ENCODE measurements around the gene PKN1.
"Not testable (repeated sequence)": the region's sequence is repeated elsewhere in the genome, so short reads cannot be mapped to it uniquely, and the experiment has no call there.

Gene PKN1

DNA sequence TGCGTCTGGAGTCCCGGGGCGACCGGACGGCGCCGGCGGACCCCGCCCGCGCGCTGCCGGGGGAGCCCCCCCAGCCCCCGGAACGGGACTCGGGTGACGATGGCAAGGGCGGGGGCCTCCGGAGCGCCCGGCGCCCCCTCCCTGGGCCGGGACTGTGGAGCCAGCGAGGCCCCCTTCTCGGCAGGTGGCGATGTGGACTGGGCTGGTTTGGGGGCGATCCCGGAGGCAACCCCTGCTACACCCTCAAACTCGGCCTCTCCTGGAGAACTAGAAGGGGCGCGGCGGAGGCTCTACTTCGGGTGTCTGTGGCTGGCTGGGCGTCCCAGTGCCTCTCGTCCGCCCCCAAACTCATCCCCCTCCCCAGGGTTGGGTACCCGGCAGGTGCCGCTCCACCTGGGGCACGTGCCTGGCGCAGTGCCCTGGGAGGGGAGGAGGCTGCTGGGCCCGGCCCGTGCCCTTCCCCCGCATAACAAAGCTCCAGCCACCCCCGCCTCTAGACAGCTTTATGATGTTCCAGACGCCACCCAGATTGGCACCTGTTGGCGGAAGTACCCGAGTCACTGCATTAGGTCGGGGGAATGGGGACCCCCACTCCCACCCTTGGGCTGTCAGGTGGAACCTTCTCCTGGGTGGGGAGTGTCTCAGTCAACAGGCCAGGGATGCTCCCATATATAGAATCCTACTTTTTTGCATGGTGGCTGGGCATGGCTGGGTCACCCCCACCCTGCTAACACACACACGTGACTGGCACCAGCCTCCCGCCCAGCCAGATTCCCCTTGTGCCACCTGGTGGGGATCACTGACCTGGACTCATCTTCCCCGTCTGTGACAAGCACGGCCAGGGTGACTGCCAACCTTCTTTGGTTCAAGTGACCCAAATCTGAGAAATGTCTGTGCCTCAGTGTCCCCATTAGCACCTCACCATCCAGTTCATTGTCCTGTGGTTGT is 722 bp downstream of the PKN1 start:
- DNase-seq, result peak in 1 of 2 donors; percentile 34

DNA sequence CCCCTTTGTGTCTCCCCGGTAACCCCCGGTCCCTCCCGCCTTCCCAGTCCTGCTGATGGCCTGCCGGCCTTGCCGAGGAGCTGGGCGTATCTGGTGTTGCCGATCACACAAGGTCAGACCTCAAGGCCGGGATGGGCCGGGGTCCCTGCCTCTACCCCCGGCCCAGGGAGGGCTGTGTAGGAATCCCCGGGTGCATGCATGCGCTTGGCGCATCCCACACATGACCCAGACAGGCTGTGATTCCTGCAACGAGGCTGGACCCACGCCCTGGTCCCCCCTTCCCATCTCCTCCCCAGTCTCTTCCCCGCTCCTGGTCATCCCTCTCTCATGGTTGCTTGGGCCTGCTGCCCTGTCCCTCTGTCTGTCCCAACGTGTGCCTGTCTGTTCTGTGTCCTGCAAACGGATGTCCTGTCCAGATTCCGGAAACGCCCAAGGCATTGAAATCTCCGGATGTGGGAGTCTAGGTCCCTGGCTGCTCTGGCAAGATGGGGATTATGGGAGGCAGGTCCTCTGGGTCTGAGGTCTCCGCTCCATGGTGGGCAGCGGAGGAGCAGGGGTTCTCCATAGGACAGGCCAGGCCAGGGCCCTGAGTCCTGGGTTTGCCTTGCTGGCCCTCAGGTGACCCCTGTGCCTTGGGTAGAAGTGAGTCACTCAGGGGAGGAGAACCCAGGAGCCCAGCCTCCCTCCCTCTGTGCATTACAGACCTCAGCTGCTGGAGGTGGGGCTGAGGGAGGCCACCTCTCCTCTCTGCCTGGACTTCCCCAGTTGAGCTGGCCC is 1.6 kb downstream of the PKN1 start:
- no peak for DNase-seq

DNA sequence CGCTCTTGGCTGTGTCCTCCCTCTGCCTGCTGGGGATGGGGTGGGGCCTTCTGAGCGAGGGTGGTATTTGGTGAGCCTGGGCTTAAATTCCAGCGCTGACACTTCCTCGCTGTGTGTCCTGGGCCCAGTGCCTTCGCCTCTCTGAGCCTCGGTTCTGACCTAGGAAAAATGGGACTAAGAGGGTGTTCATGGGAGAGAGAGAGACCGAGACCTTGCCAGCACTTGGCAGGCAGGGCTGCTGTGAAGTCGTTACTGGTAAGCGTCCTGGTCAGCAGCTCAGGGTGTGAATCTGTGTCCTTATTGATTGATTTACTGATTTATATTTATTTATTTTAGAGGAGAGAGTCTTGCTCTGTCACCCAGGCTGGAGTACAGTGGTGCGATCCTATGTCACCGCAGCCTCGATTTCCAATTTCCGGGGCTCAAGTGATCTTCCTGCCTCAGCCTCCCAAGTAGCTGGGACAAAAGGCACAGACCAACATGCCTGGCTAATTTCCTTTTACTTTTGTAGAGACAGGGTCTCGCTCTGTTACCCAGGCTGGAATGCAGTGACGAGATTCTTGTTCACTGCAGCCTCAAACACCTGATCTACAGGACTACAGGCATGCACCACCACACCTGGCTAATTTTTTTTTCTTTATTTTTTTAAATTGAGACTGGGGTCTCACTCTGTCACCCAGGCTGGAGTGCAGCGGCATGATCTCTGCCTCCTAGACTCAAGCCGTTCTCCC is 2.4 kb downstream of the PKN1 start:
- DNase-seq, result no peak

DNA sequence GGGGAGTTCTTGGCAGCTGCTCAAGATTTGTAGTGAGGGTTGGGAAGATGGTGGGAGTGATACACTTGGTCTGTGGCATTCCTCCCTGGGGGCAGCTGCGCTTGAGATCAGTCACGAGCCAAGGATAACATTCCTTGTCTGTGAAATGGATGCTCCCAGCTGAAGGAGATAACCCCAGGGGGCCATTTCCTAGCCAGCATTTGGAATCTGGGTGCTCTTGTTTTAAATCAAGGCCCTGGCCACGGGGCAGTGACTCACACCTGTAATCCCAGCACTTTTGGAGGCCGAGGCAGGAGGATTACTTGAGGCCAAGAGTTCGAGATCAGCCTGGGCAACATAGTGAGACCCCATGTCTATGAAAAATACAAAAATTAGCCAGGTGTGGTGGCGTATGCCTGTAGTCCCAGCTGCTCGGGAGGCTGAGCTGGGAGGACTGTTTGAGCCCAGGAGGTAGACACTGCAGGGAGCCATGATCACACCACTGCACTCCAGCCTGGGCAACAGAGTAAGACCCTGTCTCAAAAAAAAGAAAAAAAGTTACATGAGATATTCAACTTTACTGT is 4.6 kb downstream of the PKN1 start:
- DNase-seq, result no peak

DNA sequence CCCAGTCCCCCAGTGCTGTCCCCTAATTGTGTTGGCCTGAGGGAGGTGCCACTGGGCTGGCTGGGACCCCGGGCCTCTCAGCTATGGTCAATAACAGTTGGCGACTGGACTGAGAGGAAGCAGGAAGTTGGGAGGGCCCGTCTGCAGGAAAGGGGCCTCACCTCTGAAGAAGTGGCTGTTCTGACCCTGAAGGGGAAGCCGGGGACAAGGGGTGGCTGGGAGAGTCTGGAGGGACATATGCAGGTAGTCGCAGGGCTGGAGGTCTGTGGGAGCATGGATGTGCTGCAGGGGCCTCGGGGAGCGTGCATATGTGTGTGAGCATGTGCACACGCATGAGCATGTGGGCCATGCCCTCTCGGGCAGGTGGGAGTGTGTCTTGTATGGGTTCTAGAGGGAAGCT is 5.9 kb downstream of the PKN1 start:
- no peak for DNase-seq

DNA sequence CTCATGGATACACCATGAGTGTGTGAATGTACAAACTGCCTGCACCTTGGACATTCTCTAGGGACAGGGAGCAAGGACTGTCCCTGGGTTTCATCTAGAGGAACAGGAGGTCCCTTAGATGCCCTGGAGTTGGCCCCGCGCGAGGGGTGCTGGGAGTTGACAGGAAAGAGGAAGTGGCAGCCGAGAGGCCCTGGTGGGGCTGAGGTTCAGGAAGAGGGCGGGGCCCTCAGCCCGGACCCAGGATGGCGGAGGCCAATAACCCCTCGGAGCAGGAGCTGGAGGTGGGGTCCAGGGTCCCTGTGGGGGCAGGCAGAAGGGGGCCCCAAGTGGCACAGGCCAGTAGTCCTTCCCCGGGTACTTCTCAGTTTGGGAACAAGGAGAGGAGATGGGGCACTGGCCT is 6.9 kb downstream of the PKN1 start:
- DNase-seq, result peak; percentile 67 to 78

DNA sequence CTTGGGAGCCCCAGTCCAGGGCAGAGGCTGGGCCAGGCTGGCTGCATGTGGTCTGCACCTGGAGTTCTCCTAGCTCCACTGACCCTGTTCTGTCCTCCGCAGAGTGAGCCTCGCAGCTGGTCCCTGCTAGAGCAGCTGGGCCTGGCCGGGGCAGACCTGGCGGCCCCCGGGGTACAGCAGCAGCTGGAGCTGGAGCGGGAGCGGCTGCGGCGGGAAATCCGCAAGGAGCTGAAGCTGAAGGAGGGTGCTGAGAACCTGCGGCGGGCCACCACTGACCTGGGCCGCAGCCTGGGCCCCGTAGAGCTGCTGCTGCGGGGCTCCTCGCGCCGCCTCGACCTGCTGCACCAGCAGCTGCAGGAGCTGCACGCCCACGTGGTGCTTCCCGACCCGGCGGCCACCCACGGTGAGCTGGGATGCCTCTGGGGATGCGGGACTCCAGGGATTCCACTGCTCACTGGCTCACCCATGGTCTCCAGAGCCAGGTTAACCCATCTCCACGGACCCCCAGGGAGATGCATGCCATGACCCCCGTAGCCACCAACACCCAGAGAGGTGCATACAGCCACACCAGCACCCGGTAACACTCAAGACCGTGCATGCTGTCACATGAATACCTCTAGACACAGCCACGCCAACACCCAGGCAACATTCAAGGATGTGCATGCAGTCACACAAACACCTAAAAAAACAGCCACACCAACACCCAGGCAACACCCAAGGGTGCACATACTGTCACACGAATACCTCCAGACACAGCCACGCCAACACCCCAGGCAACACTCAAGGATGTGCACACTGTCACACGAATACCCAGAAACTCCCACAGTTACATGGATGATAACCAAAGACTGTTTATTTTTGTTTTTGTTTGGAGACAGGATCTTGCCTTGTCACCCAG is 8.2 kb downstream of the PKN1 start:
- no peak for DNase-seq

DNA sequence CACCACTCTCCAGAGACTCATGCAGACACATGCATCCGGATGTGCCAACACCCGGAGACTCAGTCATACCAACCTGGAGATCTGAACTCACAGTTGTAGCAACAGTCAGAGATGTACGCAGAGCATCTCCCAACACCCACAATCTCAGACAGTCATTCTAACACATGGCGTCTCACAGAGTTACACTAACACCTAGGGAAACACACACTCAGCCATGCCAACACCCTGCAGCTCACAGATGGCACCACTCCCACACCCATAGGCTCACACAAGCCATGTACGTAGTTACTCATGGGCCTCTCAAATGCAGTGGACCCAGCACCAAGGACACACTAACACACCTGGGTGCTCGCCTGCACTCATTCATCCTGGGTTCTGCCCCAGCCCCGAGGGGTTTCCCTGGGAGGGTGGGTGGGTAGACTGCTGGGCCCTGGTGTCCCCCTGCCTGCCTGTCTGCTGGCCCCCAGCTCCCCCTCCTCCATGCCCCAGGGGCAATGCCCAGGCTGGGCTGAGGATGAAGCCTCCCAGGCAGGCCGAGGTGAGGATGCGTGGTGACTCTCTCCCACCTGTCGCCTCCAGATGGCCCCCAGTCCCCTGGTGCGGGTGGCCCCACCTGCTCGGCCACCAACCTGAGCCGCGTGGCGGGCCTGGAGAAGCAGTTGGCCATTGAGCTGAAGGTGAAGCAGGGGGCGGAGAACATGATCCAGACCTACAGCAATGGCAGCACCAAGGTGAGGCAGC is 10.0 kb downstream of the PKN1 start:
- no peak for DNase-seq

DNA sequence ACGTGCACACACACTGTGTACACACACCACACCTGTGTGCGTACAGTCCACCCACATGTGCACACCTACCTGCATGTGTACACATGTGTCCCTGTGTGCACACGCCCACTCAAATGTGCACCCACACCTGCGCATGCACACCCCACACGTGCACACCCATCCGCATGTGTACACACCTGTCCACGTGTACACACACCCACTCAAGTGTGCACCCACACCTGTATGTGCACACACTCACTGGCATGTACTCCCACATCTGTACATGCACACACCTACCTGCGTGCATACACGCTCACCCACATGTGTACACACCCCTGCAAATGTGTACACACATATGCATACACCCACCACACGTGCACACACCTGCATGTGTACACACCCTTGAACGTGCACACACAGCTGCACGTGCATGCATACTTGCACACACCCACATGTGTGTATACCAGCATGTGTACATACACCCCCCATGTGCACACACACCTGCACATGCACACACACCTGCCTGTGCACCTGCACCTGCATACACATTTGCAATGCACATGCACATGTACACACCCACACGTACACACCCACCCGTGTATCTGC is 10.6 kb downstream of the PKN1 start:
- no peak for DNase-seq

DNA sequence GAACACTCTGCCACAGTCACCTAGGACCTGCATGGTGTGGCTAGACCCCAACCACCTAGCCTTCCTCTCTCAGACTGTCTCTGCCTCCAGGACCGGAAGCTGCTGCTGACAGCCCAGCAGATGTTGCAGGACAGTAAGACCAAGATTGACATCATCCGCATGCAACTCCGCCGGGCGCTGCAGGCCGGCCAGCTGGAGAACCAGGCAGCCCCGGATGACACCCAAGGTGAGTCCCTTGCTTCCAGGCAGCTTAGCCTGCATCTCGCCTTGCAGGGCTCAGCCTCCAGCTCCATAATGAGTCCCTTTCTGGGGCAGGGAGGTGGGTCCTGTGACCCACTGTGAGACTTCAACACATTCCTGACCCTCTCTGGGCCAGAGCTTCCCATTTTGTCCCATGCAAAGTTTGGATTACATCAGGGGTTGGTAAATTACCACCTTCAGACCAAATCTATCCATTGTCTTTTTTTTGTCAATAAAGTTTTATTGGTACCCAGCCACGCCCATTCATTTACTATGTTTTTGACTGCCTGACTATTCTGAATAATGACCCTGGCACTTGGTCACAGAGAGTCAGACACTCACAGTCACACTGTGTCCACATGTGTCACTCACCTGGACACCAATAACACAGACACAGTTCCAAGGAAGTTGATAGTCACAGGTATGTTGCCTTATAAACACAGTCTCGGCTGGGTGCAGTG is 13.4 kb downstream of the PKN1 start:
- DNase-seq, result no peak

DNA sequence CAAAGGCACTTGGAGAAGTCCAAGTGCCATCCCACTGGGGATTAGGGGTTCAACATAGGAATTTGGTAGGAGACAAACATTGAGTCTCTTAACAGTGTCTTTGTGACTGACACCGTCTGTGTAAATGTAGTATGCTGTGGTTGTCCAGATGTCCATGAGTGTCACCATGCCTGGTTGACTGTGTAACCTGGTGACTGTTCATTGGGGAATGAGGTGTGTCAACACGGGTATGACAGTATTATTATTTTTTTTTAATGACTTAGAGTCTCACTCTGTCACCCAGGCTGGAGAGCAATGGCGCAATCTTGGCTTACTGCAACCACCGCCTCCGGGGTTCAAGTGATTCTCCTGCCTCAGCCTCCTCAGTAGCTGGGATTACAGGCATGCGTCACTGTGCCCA is 16.2 kb downstream of the PKN1 start:
- DNase-seq, result no peak

DNA sequence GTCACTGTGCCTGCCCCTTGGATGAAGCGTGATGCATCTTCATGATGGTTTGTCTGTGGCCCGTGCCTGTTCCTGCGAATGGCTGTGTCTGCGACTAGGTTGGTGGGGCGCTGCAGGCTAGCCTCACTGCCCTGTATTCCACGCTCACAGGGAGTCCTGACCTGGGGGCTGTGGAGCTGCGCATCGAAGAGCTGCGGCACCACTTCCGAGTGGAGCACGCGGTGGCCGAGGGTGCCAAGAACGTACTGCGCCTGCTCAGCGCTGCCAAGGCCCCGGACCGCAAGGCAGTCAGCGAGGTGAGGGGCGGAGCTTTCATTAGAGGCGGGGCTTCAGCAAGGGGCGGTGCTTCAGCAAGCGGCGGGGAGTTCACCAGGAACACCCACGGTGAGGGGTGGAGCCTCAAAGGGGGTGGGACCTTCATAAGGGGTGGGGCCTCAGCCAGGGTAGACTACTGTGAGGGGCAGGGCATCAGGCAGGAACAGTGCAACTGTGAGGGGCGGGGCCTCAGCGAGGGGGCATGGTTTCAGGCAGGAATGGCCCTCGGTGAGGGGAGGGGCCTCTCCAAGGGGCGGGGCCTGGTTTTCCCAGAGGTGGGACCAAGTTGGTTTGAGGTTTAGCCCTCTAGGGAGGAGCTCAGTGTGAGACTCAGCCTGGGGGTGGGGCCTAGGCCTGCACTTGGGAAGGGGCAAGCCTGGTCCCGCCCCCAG is 17.2 kb downstream of the PKN1 start:
- peak; percentile 70 to 72 for DNase-seq

DNA sequence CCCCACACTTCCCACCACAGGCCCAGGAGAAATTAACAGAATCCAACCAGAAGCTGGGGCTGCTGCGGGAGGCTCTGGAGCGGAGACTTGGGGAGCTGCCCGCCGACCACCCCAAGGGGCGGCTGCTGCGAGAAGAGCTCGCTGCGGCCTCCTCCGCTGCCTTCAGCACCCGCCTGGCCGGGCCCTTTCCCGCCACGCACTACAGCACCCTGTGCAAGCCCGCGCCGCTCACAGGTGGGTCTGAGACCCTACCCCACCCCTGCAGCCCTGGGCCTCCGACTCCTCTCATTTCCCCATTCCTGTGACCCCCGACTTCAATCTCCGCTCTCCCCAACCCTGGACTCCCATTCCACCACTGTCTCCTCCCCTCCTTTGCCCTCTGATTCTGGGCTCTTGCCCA is 17.8 kb downstream of the PKN1 start:
- DNase-seq, result no peak

DNA sequence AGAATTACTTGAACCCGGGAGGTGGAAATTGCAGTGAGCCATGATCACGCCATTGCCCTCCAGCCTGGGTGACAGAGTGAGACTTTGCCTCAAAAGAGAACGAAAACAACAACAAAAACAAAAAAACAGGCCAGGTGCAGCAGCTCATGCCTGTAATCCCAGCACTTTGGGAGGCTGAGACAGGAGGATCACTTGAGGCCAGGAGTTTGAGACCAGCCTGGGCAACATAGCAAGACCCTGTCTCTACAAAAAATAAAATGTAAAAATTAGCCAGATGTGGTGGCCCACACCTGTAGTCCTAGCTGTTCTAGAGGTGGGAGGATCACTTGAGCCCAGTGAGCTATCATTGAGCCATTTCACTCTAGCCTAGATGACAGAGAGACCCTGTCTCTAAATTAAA is 19.2 kb downstream of the PKN1 start:
- not testable (repeated sequence) for DNase-seq

DNA sequence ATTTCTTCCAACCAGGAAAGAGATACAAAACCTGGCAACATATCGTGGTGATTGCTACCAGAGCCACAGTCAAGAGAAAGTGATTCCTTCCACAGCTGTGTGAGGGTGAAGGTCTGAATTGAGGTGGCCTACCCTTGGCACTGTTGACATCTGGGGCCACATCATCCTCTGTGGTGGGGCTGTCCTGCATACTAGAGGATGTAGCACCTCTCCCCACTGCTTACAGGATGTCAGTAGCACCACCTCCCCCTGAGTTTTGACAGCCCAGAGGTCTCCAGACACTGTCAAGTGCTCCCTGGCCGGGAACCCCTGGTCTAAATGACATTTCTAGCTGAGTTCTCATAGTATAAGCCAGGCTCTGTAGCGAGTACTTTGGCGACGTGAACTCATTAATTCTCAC is 26.6 kb downstream of the PKN1 start:
- no peak for DNase-seq

DNA sequence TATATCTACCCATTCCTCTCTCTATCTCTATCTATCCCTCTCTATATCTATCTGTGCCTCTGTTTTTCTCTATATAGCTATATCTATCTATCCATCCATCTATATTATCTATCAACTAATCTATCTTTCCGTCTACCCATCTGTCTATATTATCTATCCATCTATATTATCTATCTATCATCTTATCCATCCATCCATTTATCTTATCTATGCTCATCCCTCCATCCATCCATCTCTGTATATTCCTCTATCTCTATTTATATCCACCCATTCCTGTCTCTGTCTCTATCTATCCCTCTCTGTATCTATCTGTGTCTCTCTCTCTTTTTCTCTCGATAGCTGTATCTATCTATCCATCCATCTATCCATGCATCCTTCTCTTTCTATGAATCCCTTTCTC is 27.8 kb downstream of the PKN1 start:
- no peak for DNase-seq

DNA sequence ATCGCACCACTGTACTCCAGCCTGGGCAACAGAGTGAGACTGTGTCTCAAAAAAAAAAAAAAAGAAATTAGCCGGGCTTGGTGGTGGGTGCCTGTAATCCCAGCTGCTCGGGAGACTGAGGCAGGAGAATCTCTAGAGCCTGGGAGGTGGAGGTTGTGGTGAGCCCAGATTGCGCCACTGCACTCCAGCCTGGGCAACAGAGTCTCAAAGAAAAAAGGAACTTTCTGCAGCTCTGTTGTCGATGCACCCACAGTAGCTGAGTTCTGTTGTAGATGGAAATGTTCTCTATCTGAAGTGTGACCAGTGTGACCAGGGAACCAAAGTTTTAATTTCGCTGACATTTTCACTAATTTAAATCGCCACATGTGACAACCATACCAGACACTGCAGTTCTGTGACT is 29.3 kb downstream of the PKN1 start:
- not testable (repeated sequence) for DNase-seq

DNA sequence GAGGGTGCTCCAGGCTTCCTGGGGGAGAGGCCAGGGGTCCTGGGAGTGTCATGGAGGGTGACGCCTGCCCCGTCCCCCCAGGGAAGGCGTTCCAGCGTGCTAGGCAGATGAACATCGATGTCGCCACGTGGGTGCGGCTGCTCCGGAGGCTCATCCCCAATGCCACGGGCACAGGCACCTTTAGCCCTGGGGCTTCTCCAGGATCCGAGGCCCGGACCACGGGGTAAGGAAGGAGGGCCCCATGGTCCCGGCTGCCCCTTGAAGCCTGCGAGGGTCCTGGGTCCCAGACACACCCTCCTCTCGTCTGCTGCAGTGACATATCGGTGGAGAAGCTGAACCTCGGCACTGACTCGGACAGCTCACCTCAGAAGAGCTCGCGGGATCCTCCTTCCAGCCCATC is 30.6 kb downstream of the PKN1 start:
- no peak for DNase-seq

DNA sequence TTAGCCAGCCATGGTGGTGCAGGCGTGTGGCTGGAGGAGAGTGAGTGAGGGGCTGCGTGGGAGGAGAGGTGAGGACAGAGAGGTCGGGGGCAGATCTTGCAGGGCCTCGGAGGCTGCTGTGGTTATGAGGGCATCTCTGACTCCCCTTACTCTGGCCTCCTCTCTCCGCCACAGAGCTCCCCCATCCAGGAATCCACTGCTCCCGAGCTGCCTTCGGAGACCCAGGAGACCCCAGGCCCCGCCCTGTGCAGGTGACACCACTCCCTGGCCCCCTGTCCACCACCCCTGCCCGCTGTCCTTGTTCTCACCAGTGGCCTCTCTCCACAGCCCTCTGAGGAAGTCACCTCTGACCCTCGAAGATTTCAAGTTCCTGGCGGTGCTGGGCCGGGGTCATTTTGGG is 34.3 kb downstream of the PKN1 start:
- no peak for DNase-seq

DNA sequence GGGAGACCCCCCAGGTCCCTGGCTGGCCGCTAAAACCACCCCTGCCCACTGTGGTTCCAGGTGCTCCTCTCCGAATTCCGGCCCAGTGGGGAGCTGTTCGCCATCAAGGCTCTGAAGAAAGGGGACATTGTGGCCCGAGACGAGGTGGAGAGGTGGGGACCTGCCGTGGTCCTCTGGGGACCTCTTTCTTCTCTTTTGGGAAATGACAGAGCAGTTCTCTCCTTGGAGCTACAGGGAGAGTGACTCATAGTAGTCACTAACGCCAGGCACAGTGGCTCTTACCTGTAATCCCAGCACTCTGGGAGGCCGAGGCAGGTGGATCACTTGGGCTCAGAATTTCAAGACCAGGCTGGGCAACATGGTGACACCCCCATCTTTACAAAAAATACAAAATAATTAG is 34.7 kb downstream of the PKN1 start:
- no peak for DNase-seq
